HCT116 (cell line): ENCODE measurements around the gene TTC38. TPM values are rescaled to one million over a fixed set of nuclear protein-coding genes. Genes with fewer than 3 reads are reported as not detected.

Experiments used
- ATAC-seq: fragments of 200-7000 bp; cut with Tn5 transposase; 2 replicates; pipeline ENCODE4 v1.9.1; 2020; ENCODE audit warnings: mild to moderate bottlenecking, moderate library complexity
- BruUV-seq: library from RNA; stranded (reverse); fragments of 400-500 nt; replicated peaks from 2 replicates; lab custom pipeline; 2021; lab: Mats Ljungman, UMichigan
- CTCF ChIA-PET: fragments of 300-600 bp; sonication (Branson Sonifier 250); formaldehyde crosslinking; loops from one replicate; lab custom pipeline; 2021; ENCODE audit warnings: antibody characterized with exemption; lab: Charles Lee
- POLR2A ChIA-PET: fragments of 300-600, 350-600 bp; sonication (Branson Sonifier 250); formaldehyde crosslinking; loops from one replicate; lab custom pipeline; 2021; ENCODE audit warnings: antibody characterized with exemption; lab: Charles Lee
- RAD21 ChIA-PET, 2 experiments: fragments of 300-600 bp; sonication (Branson Sonifier 250); formaldehyde crosslinking; loops; one replicate each; lab custom pipeline; 2023; ENCODE audit warnings: low total read pairs in 2 of 2; ENCODE audit not compliant: uncharacterized antibody in 2 of 2, unreplicated experiment in 2 of 2, low non-redundant PET in 1 of 2; lab: Charles Lee
- DNase-seq: peaks from one replicate; pipeline ENCODE4 v3.0.0-alpha.2; 2010; ENCODE audit warnings: low read depth, low spot score
- H2AFZ ChIP-seq: fragments of 200-600 bp; shearing (Covaris generic), sonication (generic); 2 replicates; pipeline ENCODE4 v1.6.1; 2017; ENCODE audit warnings: low read depth, mixed run types, mixed read lengths, antibody characterized with exemption, low read length; ENCODE audit not compliant: poor library complexity, severe bottlenecking
- H3K27ac ChIP-seq: 2 replicates; pipeline ENCODE4 v1.5.1; 2012; ENCODE audit warnings: low read depth, low read length
- H3K27me3 ChIP-seq: fragments of 200-600 bp; sonication (generic); 2 replicates; pipeline ENCODE4 v1.6.1; 2016; ENCODE audit warnings: mixed run types, low read length, mixed read lengths; ENCODE audit not compliant: insufficient read depth
- H3K36me3 ChIP-seq, 2 experiments: fragments of 200-500 bp in 1 of 2; fragments of 200-600 bp in 1 of 2; sonication (Bioruptor generic) in 1 of 2; sonication (generic) in 1 of 2; 2 replicates each; pipeline versions ENCODE4 v1.5.1 to v1.6.1; 2014 to 2016; ENCODE audit warnings: low read length in 2 of 2, inconsistent platforms in 1 of 2, mixed read lengths in 1 of 2, mixed run types in 1 of 2; ENCODE audit not compliant: insufficient read depth in 2 of 2, control insufficient read depth in 1 of 2
- H3K4me1 ChIP-seq, 2 experiments: fragments of 200-600 bp in 1 of 2; sonication (generic) in 1 of 2; 2 replicates each; pipeline versions ENCODE4 v1.5.1 to v1.6.1; 2012 to 2017; ENCODE audit warnings: low read length in 2 of 2, inconsistent platforms in 1 of 2, mild to moderate bottlenecking in 1 of 2, mixed read lengths in 1 of 2, mixed run types in 1 of 2, moderate library complexity in 1 of 2; ENCODE audit not compliant: insufficient read depth in 2 of 2, control insufficient read depth in 1 of 2
- H3K4me2 ChIP-seq: fragments of 200-600 bp; sonication (generic); 2 replicates; pipeline ENCODE4 v1.6.1; 2017; ENCODE audit warnings: mixed run types, low read length, mixed read lengths
- H3K4me3 ChIP-seq, 2 experiments: fragments of 200-600 bp in 1 of 2; sonication (generic) in 1 of 2; replicated peaks in 1 of 2; 2 replicates each; pipeline ENCODE4 v1.5.1; 2011 to 2016; ENCODE audit warnings: low read length in 2 of 2, control low read depth in 1 of 2, low read depth in 1 of 2, mild to moderate bottlenecking in 1 of 2, mixed read lengths in 1 of 2, mixed run types in 1 of 2
- H3K79me2 ChIP-seq: fragments of 200-600 bp; sonication (generic); 2 replicates; pipeline ENCODE4 v1.6.1; 2017; ENCODE audit warnings: mild to moderate bottlenecking, mixed run types, low read length, moderate library complexity, mixed read lengths; ENCODE audit not compliant: insufficient read depth
- H3K9ac ChIP-seq: fragments of 200-600 bp; sonication (generic); 2 replicates; pipeline ENCODE4 v1.6.1; 2016; ENCODE audit warnings: low read length, mixed read lengths
- H3K9me2 ChIP-seq: fragments of 200-600 bp; sonication (generic), shearing (Covaris generic); 2 replicates; pipeline ENCODE4 v1.6.1; 2017; ENCODE audit warnings: mixed run types, mild to moderate bottlenecking, moderate library complexity; ENCODE audit not compliant: insufficient read depth
- H3K9me3 ChIP-seq, 2 experiments: fragments of 200-500 bp in 1 of 2; fragments of 200-600 bp in 1 of 2; sonication (Bioruptor generic) in 1 of 2; sonication (generic) in 1 of 2; 2 replicates each; pipeline ENCODE4 v1.6.1; 2014 to 2017; ENCODE audit warnings: low read length in 2 of 2, mixed read lengths in 2 of 2, inconsistent platforms in 1 of 2, low read depth in 1 of 2, mild to moderate bottlenecking in 1 of 2, mixed run types in 1 of 2, moderate library complexity in 1 of 2; ENCODE audit not compliant: control insufficient read depth in 1 of 2, insufficient read depth in 1 of 2
- H4K20me1 ChIP-seq: fragments of 200-600 bp; sonication (generic), shearing (Covaris generic); 2 replicates; pipeline ENCODE4 v1.6.1; 2017; ENCODE audit warnings: mixed run types, mild to moderate bottlenecking, moderate library complexity; ENCODE audit not compliant: insufficient read depth
- ELF1 ChIP-seq: IDR thresholded peaks from 2 replicates; pipeline ENCODE4 v1.6.1; 2012; ENCODE audit warnings: low read depth, borderline replicate concordance
- FOSL1 ChIP-seq: IDR thresholded peaks from 2 replicates; pipeline ENCODE4 v1.6.1; 2012; ENCODE audit warnings: low read depth
- POLR2A ChIP-seq: IDR thresholded peaks from 2 replicates; pipeline ENCODE4 v1.7.0; 2011; ENCODE audit warnings: borderline replicate concordance; ENCODE audit not compliant: insufficient read depth, insufficient read length; ENCODE audit errors: extremely low read depth
- SIN3A ChIP-seq: IDR thresholded peaks from 2 replicates; pipeline ENCODE4 v1.6.1; 2012; ENCODE audit warnings: low read depth
- SP1 ChIP-seq: IDR thresholded peaks from 2 replicates; pipeline ENCODE4 v1.6.1; 2012; ENCODE audit warnings: low read depth
- TCF7L2 ChIP-seq: IDR thresholded peaks from 2 replicates; pipeline ENCODE4 v1.7.0; 2011; ENCODE audit warnings: borderline replicate concordance, inconsistent platforms; ENCODE audit not compliant: insufficient read depth, insufficient read length; ENCODE audit errors: extremely low read depth
- ZFX ChIP-seq: fragments of 450-650 bp; IDR thresholded peaks from 2 replicates; pipeline ENCODE4 v1.6.1; 2017
- ZNF274 ChIP-seq: fragments of 200-500 bp; sonication (Bioruptor generic); IDR thresholded peaks from 2 replicates; pipeline ENCODE4 v1.6.1; 2014; ENCODE audit warnings: mild to moderate bottlenecking, low read depth, low read length, inconsistent platforms
- intact Hi-C: fragments of 100-400 bp; cut with micrococcal nuclease; formaldehyde crosslinking; loops from 2 replicates; pipeline ENCODE4 v1.10.0; 2022
- total RNA-seq: library from RNA; stranded (reverse); gene quantifications from one replicate; pipeline ENCODE4 v1.2.1, GENCODE V29; 2021; ENCODE audit not compliant: unreplicated experiment
- TF ChIP-seq, protein P1 (sequence below): IDR thresholded peaks from 2 replicates; pipeline ENCODE4 v1.6.1; 2012; ENCODE audit warnings: low read depth

Gene TTC38
- total RNA-seq, 1 experiment from 2014 or later, result 22.9 TPM

DNA sequence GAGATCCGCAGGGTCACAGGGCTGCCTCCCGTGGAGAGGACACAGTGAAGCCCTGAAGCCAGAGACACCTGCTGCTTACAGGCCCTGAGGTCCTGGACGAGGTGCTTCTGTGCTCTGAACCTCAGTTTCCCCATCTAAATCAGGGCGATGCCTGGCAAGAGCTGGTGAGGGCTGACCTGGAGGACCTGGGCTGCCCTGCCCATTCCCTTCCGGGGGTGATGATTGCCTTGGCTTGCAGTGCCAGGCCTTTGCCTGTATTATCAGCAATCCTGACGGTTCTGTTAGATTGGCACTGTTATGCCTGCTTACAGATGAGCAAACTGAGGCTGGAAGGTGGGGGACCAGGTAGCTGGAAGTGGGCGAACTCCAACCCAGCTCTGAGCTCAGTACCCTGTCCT, 21.0 kb downstream of the TTC38 start:
- ChIA-PET RAD21 (no interaction called here), POLR2A (no interaction called here), CTCF (no interaction called here)
- no peaks in the 10 kb centered on the region for H3K9me2 ChIP-seq
- H3K27ac ChIP-seq, result no peak overlapping the region
- ATAC-seq (no peak), DNase-seq (no peak)
- no TSS peak for BruUV-seq
- no peaks in the 10 kb centered on the region for H3K79me2 ChIP-seq
- peaks cover 24 to 27% of the 10 kb centered on the region in 2 experiments; a peak in 3 of 4 replicates for H3K36me3 ChIP-seq
- no peaks in the 10 kb centered on the region for H4K20me1 ChIP-seq
- intact Hi-C loops, result no loop called here
- H2AFZ ChIP-seq, result no peak overlapping the region
- no peak overlapping the region for H3K4me2 ChIP-seq
- H3K4me3 ChIP-seq, result no peak overlapping the region
- no peaks in the 10 kb centered on the region for H3K27me3 ChIP-seq
- H3K4me1 ChIP-seq, result no peaks in the 10 kb centered on the region
- no peak overlapping the region for H3K9ac ChIP-seq
- no peaks in the 10 kb centered on the region for H3K9me3 ChIP-seq
- TF ChIP-seq FOSL1, result no peak
- TF ChIP-seq ZFX, result no peak
- TF ChIP-seq, protein P1, sequence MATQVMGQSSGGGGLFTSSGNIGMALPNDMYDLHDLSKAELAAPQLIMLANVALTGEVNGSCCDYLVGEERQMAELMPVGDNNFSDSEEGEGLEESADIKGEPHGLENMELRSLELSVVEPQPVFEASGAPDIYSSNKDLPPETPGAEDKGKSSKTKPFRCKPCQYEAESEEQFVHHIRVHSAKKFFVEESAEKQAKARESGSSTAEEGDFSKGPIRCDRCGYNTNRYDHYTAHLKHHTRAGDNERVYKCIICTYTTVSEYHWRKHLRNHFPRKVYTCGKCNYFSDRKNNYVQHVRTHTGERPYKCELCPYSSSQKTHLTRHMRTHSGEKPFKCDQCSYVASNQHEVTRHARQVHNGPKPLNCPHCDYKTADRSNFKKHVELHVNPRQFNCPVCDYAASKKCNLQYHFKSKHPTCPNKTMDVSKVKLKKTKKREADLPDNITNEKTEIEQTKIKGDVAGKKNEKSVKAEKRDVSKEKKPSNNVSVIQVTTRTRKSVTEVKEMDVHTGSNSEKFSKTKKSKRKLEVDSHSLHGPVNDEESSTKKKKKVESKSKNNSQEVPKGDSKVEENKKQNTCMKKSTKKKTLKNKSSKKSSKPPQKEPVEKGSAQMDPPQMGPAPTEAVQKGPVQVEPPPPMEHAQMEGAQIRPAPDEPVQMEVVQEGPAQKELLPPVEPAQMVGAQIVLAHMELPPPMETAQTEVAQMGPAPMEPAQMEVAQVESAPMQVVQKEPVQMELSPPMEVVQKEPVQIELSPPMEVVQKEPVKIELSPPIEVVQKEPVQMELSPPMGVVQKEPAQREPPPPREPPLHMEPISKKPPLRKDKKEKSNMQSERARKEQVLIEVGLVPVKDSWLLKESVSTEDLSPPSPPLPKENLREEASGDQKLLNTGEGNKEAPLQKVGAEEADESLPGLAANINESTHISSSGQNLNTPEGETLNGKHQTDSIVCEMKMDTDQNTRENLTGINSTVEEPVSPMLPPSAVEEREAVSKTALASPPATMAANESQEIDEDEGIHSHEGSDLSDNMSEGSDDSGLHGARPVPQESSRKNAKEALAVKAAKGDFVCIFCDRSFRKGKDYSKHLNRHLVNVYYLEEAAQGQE, result no peak
- TF ChIP-seq ELF1, result no peak
- no peak for TF ChIP-seq POLR2A
- no peak for TF ChIP-seq SIN3A
- no peak for TF ChIP-seq SP1
- TF ChIP-seq TCF7L2, result no peak
- TF ChIP-seq ZNF274, result no peak
